Cardiac septum (tissue), 1 donor: ENCODE data around the gene DUS1L. TPM values are rescaled to one million over a fixed set of nuclear protein-coding genes. Genes with fewer than 3 reads are reported as not detected.

Source experiments
- DNase-seq: peaks from one replicate; pipeline ENCODE4 v3.0.0-alpha.2; 2020; ENCODE audit warnings: low spot score
- intact Hi-C: fragments of 100-400 bp; cut with DNase I; formaldehyde crosslinking; loops from one replicate; pipeline ENCODE4 v1.14.0; 2022
- total RNA-seq: library from RNA; stranded (reverse); fragmentation: NEBNext Ultra II Directional; extraction: Animal tissue kit (Norgen Biotek cat#: 25700); gene quantifications from one replicate; pipeline ENCODE4 v1.2.1, GENCODE V29; 2021
- donor health status: DM: no; HTN: no; CAD: no.

DUS1L gene
- total RNA-seq, 1 donor from 2014 or later: 47.6 TPM

GRCh38 chr17:82021107-82021899 is 44.3 kb downstream of the DUS1L start:
- peak; percentile 84 for DNase-seq
- intact Hi-C loops: loop anchor here (1.0 to 5.0 kb wide), 2 partner anchors 44 to 62 kb away; partner anchors contain the start of gene ASPSCR1

DNA sequence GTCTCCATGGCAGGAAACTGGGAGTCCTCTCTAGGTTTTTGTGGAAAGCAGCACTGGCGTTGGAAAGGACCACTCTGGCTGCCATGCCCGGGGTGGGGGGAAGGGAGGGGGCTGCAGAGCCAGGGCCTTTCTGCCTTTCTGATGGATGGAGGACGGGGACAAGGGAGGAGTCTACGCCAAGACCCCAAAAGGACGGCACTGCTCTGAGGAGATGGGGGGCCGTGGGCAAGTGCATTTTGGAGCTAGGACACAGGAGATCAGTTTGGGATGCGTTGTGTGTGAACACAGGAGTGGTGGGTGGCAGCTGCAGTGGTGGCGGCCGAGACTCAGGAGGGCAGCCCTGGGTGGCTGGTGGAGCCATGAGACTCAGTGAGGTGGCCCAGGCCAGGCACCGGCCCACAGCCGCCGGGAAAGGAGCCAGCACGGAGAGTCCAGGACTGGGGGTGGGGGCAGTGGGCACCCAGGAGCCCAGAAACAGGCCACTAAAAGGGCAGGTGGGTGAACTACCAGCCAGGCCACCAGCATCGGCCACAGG is 45.0 kb downstream of the DUS1L start:
- DNase-seq: no peak
- intact Hi-C loops: loop anchor here (1.0 to 5.0 kb wide), 2 partner anchors 43 to 61 kb away; partner anchors contain the start of gene ASPSCR1

DNA sequence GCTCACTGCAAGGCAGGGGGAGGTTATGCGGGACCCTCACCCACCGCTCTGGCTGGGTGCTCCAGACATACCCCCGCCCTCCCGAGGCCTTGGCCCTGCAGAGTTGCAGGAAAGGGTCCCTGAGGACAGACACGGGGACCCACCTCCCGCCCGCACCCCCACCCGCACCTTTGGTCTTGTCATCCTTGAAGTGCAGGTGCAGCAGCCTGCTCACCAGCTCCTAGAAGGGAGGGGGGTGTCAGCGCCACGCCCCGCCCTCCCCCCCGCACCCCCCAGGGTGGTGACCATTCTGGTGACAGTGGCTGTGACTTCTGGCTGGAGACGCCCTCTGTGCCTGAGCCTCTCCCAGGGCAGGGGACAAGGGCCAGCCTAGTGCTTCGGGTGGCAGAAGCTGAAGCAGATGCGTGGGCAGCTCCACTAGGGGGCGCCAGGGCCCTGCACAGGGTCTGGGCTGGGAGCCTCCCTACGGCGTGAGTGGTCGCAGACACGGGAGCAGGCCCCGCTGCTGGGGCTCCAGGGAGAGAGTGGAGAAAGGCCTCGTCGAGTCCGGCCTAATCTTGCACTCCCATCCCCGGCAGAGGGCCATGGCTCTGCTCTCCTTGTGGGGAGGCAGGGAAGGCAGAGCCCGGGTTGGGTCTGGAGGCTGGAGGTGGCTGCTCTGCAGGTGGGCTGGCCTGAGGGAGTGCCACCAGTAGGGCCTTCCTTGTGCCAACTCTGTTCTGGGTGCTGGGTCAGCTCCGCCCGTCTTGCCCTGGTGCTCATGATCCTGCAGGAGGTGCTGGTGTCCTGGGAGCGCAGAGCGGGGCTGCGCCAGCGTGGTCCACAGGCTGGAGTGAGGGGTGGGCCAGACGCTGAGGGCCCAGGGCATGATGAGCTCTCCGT is 45.7 kb downstream of the DUS1L start:
- intact Hi-C loops: loop anchor here (5.0 kb wide), 1 partner anchor 43 kb away; the partner anchor contains the start of gene ASPSCR1
- peak; percentile 84 for DNase-seq

DNA sequence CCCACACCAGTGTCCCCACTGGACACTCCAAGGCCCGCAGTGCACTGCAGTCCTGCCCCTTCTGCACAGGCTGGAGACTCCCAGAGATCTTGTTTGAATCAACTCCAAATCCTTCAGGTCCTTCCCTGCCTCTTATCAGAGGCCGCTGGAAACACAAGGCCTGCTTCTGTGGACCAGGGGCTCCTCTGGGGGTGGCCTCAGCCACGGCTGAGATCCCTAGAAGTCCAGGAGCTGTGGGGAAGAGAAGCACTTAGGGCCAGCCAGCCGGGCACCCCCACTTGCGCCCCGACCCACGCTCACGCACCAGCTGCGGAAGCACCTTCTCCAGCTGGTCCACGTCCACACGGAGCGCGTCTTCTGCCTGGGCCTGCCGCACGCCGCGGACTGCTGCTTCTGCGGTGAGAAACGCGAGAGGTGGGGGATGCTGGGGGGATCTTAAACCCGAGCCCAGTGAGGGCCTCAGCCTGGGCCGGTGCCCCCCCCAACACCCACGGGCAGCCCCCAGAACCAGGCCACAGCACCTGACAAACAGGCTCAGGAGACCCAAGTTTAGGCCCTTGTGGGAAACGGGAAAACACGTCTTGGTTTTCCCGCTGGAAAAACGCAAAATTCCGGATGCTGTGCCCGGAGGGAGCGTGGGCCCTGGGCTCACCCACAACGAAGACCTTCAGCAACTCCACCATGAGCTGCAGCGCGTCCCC is 46.5 kb downstream of the DUS1L start:
- intact Hi-C loops: no loop called here
- no peak for DNase-seq

- intact Hi-C loops: no loop called here
- DNase-seq: no peak
These were observed 47.2 kb downstream of the DUS1L start for GRCh38 chr17:82018152-82018988.

- intact Hi-C loops: no loop called here
These were observed 47.9 kb downstream of the DUS1L start for GRCh38 chr17:82017612-82018151.

GRCh38 chr17:82016875-82017459 is 48.6 kb downstream of the DUS1L start:
- intact Hi-C loops: no loop called here
- DNase-seq: no peak

More at GRCh38 chr17:82017612-82018151, 47.9 kb downstream of the DUS1L start:
- DNase-seq: no peak

GRCh38 chr17:82016061-82016874 is 49.3 kb downstream of the DUS1L start:
- intact Hi-C loops: no loop called here
- no peak for DNase-seq

DNA sequence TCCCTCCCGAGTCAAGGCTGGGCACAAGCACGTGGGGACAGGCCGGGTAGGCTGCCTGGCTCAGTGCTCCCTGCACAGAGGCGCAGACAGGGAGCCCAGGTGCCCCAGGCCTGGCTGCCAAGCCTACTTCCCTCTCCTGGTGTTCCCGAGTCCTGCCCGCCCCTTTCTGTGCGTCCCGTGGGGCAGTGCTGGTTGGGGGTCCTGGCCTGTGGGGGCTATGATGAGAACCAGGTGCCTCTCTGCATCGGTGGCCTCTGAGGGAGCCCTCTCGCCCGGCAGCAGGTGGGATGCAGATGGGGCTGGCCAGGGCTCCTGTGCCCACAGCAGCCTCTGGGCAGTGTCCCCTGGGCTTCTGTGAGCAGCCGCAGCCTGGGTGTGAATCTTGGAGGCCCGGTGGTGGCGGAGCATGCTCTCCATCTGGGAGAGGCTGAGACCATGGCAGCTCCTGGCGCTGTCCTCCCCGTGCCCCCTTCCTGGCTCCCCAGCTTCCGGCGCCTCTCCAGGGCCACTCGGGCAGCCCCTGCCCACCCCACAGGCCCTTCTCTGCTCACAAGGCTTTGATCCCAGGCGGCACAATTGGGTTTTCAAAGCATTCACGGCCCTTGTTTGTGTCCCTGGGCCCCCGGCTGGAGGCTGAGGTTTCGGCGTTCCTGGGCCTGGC is 50.2 kb downstream of the DUS1L start:
- intact Hi-C loops: no loop called here
- DNase-seq: no peak

GRCh38 chr17:82014971-82015310 is 50.7 kb downstream of the DUS1L start:
- no peak for DNase-seq

DNA sequence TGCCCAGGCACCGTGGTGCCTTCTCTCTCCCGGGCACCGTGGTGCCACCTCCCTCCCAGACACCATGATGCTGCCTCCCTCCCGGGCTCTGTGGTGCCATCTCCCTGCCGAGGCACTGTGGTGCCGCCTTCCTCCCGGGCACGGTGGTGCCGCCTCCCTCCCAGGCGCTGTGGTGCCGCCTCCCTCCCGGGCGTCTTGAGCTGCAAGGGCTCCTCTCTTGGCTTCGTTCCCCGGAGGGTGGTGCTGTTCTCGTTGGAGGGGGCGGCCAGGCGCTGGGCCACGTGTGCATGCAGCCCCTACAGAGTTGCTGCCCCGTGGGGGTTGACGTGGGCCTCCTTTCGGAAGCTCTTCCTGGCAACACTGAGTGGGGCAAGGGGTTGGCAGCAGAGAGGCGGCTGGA is 51.2 kb downstream of the DUS1L start:
- intact Hi-C loops: no loop called here
- no peak for DNase-seq

More at GRCh38 chr17:82014971-82015310, 50.7 kb downstream of the DUS1L start:
- intact Hi-C loops: no loop called here

- intact Hi-C loops: no loop called here
- no peak for DNase-seq
These were observed 51.8 kb downstream of the DUS1L start for GRCh38 chr17:82013772-82014321.

GRCh38 chr17:82013341-82013740 is 52.3 kb downstream of the DUS1L start:
- peak; percentile 86 for DNase-seq
- intact Hi-C loops: no loop called here

GRCh38 chr17:82012640-82013295 is 52.8 kb downstream of the DUS1L start:
- intact Hi-C loops: no loop called here
- no peak for DNase-seq

GRCh38 chr17:82012261-82012639 is 53.4 kb downstream of the DUS1L start:
- no peak for DNase-seq
- intact Hi-C loops: no loop called here

DNA sequence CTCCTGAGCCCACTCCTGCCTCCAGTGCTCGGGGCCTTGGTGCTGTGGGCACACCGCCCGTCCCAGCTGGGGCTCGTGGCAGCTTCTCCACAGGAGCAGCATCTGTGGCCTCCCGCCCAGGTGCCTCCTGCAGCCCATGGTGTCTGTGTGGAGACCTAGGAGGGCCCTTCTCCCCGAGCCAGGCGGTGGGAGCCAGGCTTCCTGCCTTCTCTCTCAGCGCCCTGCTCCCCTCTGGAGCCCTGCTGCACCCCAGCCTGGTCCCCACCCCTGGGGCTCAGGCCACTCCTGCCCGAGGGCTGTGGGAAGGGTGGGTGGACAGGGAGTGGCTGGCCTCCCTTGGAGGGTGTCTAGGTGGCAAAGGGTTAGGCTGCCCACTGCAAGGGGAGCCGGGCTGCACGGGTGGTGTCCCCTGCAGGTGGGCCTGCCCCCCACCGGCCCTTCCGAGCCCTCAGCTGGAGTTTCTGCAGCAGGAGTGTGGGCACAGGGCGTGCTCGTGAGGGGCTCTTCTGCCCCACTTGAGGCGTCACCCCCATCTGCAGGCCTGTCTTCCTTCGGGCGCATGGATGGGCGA is 53.9 kb downstream of the DUS1L start:
- DNase-seq: no peak
- intact Hi-C loops: no loop called here
